Fibroblast of peridontal ligament (primary cell): Measurements from ENCODE around the gene PPP1R14C.
"Not testable (repeated sequence)": the region's sequence is repeated elsewhere in the genome, so short reads cannot be mapped to it uniquely, and the experiment has no call there.

Experiments used
- DNase-seq: peaks from one replicate; pipeline ENCODE4 v3.0.0-alpha.2; 2010; ENCODE audit errors: extremely low read depth

PPP1R14C gene

DNA sequence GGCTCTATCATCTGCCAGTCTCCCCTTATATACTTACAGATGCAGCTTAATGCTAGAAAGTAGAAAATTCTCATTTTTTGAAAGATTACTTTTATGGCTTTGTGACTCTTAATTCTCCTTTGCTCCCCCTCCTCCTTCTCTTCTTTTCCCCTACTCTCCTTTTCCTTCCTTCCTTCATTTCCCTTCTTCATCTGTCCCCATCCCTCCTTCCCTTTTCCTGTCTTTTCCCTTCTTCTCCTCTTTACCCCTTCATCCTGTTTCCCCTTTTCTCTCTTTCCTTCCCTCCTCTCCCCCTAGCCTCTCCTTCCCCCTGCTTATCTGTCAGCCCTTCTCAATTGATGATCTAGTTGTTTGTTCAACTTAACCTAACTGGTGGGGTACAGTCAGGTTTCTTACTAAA is 71.5 kb downstream of the PPP1R14C start:
- no peak for DNase-seq

DNA sequence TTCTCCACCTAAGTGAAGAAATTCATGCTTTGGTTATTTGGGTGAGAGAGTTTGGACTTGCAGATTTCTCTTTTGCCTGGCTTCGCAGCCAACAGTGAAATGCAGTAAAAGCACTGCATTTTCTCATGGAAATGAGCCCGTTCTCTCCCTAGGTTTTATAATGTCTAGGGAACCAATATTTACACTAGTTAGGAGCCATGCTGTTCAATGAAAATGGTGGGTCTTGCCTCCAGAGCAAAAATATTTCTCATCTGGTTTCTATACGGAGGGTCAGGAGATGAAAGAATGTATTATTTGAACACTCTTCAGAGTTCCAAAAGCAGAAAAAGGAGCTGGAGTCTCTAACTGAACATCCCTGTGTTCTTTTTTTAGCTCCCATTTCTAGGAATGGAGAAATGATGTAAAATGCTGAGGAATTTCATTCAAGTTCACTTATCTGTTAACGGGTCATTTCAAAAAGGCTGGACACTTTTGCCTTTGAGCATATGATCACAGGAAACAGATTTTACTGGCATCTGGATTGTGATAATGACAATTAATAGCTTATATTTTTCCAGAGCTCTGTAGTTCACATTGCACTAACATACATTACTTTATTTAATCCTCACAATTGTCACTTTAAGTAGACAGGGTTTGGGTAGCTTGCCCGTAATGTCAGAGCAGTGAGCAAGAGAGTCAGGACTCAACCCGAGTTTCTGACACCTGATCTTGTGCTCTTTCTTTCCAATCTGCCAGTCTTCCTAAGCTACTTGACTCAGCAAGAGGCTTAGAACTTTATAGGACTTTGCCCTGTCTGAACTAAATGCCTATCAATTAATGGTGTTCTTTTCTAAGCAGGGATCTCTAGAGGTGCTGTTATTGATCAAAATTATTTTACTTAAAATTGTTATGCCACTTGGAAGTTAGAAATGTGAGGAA is 78.0 kb downstream of the PPP1R14C start:
- no peak for DNase-seq

- no peak for DNase-seq
Measured at GRCh38 chr6:150224820-150225219, 82.0 kb downstream of the PPP1R14C start.

DNA sequence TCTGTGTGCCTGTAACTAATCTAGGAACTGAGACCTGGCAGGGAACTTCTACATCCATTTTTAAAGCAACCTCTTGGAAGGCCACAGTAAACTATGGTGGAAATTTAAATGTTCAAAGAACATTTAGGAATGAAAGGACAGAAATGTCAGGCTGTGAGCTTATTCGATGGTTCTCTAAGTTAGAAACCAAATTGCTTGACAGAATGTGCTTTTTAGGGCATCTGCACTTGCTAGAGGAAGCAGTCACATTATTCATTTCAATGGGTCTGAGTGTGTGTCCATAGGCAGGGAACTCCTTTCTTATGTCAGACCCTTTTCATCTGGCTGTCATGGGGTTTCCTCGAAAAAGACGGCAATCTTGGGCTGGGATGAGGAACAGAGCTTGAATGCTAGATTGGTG is 84.4 kb downstream of the PPP1R14C start:
- no peak for DNase-seq

GRCh38 chr6:150228072-150228733 is 85.4 kb downstream of the PPP1R14C start:
- DNase-seq: no peak

- no peak for DNase-seq
Measured at GRCh38 chr6:150229436-150230163, 86.8 kb downstream of the PPP1R14C start.

DNA sequence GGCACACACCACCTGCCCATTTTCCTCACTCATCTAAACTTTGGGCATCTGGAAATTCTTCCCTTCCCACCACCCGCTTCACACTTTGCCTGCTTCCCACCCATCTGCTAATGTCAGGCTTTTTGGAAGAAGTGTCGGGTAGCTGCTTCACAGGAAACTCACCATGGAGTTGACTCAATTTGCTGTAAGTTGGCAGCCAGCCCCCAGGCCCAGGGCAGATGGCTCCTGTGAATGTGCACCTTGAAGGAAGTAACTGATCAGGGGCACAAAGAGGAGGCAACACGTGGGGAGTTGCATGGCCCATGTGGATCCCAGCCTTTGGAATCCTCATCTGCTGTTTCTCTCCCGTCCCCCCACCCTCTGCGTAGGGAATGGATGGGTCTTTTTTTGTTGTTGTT is 87.3 kb downstream of the PPP1R14C start:
- no peak for DNase-seq

DNA sequence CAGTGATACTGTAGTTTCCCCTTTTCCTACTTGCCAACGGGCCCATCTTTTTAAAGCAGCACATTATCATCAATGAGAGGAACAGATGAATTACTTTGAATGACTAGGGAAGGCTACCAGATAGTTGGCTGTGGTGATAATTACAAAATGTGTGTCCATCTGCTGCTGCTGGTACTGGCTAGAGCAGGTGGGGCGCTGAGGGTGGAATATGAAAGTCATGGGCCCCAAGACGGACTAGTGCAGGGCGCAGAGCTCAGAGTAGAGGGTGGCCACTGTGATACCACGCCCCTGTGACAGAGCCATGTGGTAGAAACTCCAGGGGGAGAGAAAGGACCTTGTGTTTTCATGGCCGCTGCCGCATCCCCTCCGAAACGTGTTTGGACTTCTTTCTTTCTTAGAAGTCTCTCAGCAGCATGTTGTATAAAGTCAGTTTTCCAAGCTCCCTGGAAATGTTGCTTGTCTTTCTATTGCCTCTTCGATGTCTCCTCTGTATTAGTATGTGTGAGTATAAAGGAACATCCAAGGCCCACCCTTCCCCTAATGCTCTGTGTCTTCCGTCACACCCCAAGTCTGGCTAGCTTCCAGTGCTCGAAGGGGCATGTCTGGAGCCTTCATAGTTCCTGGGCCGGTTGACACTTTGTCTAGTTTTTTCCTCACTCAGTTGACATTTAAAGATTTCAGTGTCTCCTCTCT is 88.1 kb downstream of the PPP1R14C start:
- DNase-seq: no peak

GRCh38 chr6:150231525-150231850 is 88.6 kb downstream of the PPP1R14C start:
- no peak for DNase-seq

GRCh38 chr6:150233843-150234269 is 91.0 kb downstream of the PPP1R14C start:
- DNase-seq: no peak

GRCh38 chr6:150235218-150235617 is 92.4 kb downstream of the PPP1R14C start:
- DNase-seq: no peak

DNA sequence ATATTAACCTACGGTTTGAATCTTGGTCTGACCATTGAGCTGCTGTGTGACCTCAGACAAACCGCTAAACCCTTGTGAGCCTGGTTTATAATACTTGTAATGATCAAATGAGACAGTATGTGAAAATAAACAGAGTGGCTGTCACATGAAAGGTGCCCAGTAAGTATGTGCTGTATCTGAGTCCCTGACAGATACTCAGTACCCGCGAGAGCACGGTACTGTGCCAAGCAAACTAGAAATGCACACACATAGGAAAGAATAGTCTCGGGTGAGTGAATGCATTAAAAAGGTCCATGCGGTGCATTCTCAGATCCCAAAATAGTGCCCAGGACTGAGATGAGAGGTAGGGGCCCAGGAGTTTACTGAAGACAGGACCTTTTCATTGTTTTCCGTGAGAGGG is 93.3 kb downstream of the PPP1R14C start:
- DNase-seq: no peak

DNA sequence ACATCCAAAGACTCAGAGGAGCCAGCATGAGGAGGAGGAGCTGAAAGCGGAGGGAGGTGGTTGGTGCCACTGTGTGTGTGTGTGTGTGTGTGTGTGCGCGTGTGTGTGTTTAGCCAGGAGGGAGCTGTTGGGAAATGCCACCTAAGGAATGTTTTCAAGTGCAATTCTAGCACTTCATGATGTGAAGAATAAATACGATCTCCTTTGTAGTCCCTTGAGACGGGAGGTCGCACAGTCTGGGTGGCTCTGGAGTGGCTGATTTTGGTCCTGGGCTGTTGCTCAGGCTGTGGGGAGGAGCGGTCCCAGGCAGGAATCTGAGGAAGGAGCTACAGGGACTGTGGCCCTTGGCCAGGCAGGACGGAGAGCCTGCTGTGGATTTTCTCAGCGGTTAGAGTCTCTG is 93.7 kb downstream of the PPP1R14C start:
- DNase-seq: no peak

DNA sequence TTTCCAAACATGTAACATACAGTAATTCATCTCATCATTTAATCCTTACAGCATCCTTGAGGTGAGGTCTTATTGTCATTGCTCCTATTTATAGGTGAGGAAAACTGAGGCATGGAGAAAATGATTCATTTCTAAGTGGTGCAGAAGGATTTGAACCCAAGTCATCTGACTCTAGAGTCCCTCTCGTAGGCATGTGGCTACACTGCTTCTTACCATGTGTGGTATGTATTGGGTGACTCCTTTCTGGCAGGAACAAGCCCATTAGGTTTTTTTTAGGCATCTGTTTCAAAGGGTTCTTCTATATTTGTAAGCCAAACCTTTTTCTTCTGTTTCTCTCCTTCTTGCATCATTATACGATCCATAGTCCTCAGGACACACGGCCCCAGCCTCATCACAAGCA is 94.8 kb downstream of the PPP1R14C start:
- no peak for DNase-seq

DNA sequence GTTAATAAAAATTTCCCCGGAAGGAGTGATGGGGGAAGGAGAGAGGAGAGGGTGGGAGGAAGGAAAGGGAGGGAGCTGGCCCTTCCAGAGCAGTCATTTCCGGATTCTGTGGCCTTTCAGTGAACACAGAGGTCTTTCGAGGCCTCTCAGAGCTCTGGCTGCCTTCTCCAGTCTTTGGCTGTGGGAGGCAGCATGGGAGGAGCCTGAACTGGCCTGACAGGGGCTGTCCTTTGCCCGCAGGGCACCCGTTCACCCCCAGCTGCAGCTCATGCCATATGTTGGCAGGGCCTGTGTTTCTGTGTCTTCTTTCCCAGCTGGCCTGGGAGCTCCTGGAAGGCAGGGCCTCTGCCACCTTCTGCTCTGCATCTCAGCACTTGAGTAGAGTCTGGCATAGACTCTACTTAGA is 95.5 kb downstream of the PPP1R14C start:
- no peak for DNase-seq

DNA sequence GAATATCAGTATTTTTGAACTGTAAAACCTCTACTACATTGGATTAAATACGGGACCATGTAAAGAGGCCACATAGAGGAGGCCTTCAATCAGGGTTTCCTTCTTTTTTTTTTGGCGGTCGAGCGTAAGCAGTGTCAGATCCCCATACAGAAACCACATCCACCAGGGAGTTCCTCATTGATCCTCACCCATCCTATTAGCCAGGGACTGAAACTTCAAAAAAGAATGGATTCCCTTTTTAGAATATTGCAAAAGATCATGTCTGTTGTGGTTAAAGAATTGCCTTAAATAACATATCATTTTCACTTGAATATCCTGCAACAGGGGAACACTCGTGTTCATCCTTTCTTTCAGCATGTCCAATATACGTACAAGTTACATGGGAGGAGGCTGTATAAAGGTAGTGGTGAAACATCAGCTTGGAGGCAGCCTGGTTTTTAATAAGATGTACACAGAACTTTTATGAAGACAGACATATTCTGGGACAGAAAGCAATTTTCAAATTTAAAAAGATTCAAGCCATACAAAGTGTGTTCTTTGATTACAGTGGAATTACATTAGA is 96.1 kb downstream of the PPP1R14C start:
- no peak for DNase-seq

GRCh38 chr6:150241756-150242155 is 98.9 kb downstream of the PPP1R14C start:
- not testable (repeated sequence) for DNase-seq

- no peak for DNase-seq
Measured at GRCh38 chr6:150243620-150244314, 100.9 kb downstream of the PPP1R14C start.

- DNase-seq: no peak
Measured at GRCh38 chr6:150245148-150245935, 102.5 kb downstream of the PPP1R14C start.

- no peak for DNase-seq
Measured at GRCh38 chr6:150247803-150248202, 105.0 kb downstream of the PPP1R14C start.
